ENCODE results near the gene CCNI2. TPM values are rescaled to one million over a fixed set of nuclear protein-coding genes. Genes with fewer than 3 reads are reported as not detected.

Gene CCNI2
- total and polyA plus RNA-seq, 9 of the 15 experiments (the other 6 are each of a cell fraction or from before 2014, with no cell fraction given), result 0.05 to 1.7 (median 0.81) TPM; not detected in 5

DNA sequence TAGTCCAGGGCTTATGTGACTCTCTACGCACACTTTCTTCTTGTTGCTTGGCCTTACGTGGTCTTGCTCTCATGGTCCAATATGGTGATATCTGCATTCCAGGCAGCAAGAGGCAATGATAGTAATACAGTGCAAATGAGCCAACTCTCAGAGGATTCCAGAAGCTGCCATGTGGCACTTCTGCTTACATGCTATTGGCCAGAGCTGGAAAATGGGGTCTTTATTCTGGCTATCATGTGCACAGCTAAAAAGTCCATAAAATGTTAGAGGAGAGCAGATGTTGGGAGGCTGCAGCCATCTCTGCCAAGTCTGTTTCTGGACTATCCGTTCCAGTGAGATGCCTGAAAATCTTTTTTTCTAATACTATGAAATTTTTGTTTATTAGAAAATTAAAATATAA is 32.7 kb downstream of the CCNI2 start:
- H3K27ac ChIP-seq (ENCODE audit: extremely low read depth, low read depth, low read length), result peak overlapping the region; percentile 33
- ATAC-seq (0 out of 3 replicates have a peak, but pooled peaks have one; percentile 1), DNase-seq (ENCODE audit: extremely low read depth in 1 of 4, low spot score in 3 of 4) (no peak), FAIRE-seq (peak; percentile 49)
- 0 out of 4 replicates have a peak, but pooled peaks of 1 of the 2 experiments have one; percentile 43 for TF ChIP-seq TEAD1 (CRISPR knock-in tag; IDR thresholded peaks at IDR 0.05)
- no peak for TF ChIP-seq HMG20A (CRISPR knock-in tag; conservative IDR thresholded peaks at IDR 0.05)
- no peak for TF ChIP-seq U2AF1 (optimal IDR thresholded peaks at IDR 0.05; ENCODE audit: low read depth, low read length)
- TF ChIP-seq, protein P1, sequence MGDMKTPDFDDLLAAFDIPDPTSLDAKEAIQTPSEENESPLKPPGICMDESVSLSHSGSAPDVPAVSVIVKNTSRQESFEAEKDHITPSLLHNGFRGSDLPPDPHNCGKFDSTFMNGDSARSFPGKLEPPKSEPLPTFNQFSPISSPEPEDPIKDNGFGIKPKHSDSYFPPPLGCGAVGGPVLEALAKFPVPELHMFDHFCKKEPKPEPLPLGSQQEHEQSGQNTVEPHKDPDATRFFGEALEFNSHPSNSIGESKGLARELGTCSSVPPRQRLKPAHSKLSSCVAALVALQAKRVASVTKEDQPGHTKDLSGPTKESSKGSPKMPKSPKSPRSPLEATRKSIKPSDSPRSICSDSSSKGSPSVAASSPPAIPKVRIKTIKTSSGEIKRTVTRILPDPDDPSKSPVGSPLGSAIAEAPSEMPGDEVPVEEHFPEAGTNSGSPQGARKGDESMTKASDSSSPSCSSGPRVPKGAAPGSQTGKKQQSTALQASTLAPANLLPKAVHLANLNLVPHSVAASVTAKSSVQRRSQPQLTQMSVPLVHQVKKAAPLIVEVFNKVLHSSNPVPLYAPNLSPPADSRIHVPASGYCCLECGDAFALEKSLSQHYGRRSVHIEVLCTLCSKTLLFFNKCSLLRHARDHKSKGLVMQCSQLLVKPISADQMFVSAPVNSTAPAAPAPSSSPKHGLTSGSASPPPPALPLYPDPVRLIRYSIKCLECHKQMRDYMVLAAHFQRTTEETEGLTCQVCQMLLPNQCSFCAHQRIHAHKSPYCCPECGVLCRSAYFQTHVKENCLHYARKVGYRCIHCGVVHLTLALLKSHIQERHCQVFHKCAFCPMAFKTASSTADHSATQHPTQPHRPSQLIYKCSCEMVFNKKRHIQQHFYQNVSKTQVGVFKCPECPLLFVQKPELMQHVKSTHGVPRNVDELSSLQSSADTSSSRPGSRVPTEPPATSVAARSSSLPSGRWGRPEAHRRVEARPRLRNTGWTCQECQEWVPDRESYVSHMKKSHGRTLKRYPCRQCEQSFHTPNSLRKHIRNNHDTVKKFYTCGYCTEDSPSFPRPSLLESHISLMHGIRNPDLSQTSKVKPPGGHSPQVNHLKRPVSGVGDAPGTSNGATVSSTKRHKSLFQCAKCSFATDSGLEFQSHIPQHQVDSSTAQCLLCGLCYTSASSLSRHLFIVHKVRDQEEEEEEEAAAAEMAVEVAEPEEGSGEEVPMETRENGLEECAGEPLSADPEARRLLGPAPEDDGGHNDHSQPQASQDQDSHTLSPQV (IDR thresholded peaks at IDR 0.05), result 0 out of 2 replicates have a peak, but pooled peaks have one; percentile 30
- TF ChIP-seq NFIX (CRISPR knock-in tag; IDR thresholded peaks at IDR 0.05; ENCODE audit: low read depth), result no peak
- TF ChIP-seq, protein P2, sequence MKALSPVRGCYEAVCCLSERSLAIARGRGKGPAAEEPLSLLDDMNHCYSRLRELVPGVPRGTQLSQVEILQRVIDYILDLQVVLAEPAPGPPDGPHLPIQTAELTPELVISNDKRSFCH (CRISPR knock-in tag; IDR thresholded peaks at IDR 0.05), result no peak
- TF ChIP-seq, protein P2 (tag; IDR thresholded peaks at IDR 0.05), result 0 out of 2 replicates have a peak, but pooled peaks have one; percentile 18
- TF ChIP-seq ASH1L (IDR thresholded peaks at IDR 0.05; ENCODE audit: borderline replicate concordance, low read depth, partially characterized antibody), result no peak
- no peak for TF ChIP-seq CREBBP (IDR thresholded peaks at IDR 0.05; ENCODE audit: low read depth, low read length)
- peak; percentile 28; the same call in 1 of the 2 replicates for TF ChIP-seq TEAD4 (IDR thresholded peaks at IDR 0.05; ENCODE audit: low read length)
- no peak for TF ChIP-seq TEAD4 (CRISPR knock-in tag; IDR thresholded peaks at IDR 0.05; ENCODE audit: borderline replicate concordance)
- in situ Hi-C loops (cut with MboI) (loop anchor here (10.0 kb wide), 1 partner anchor 1835 kb away; no protein-coding TSS in a partner anchor), intact Hi-C loops (cut with micrococcal nuclease) (loop anchor here (2.0 kb wide), 1 partner anchor 41 kb away; no protein-coding TSS in a partner anchor)
- H3K4me2 ChIP-seq (ENCODE audit: insufficient read depth, low read length), result peak overlapping the region; percentile 34; the same call in 1 of the 2 replicates
- CTCF ChIA-PET (ENCODE audit: low intra/inter-chr PET ratio), result no interaction called here
- H4K20me1 ChIP-seq (replicated peaks; ENCODE audit: control insufficient read depth, insufficient read depth, low read length), result no peaks in the 10 kb centered on the region
- H3K4me1 ChIP-seq (replicated peaks in 1 of 2; ENCODE audit: control insufficient read depth in 2 of 2, insufficient read depth in 2 of 2, low read length in 2 of 2), result peaks cover 28 to 41% of the 10 kb centered on the region in 2 experiments
- no TSS peak for BruUV-seq (replicated peaks)
- H2AFZ ChIP-seq (ENCODE audit: low read depth, low read length), result peak overlapping the region; percentile 84
- no peak overlapping the region for H3K4me3 ChIP-seq
- WGBS (ENCODE audit: insufficient coverage, low coverage, missing lambda C conversion rate), result 38% methylated on average over 3 of the region's 3 CpGs
- no peak overlapping the region for H3K9ac ChIP-seq (ENCODE audit: insufficient read depth in 1 of 2, low read depth in 2 of 2, low read length in 2 of 2)
- H3K9me3 ChIP-seq (replicated peaks; ENCODE audit: control insufficient read depth, insufficient read depth, low read depth, low read length), result no peaks in the 10 kb centered on the region
- peaks cover 4% of the 10 kb centered on the region; the same call in 1 of the 3 replicates for H3K36me3 ChIP-seq (ENCODE audit: control insufficient read depth, insufficient read depth, low read length)
- POLR2A ChIA-PET, result interaction anchor here (0.5 to 1.4 kb wide), 4 partner anchors 13 to 564 kb away, joined by 3 to 4 read pairs (median 4); no protein-coding TSS in a partner anchor
- no peaks in the 10 kb centered on the region for H3K27me3 ChIP-seq (ENCODE audit: control insufficient read depth in 2 of 2, insufficient read depth in 2 of 2, low read length in 2 of 2)
- peaks cover 34% of the 10 kb centered on the region for H3K79me2 ChIP-seq (ENCODE audit: control insufficient read depth, insufficient read depth, low read length)
- no peaks in the 10 kb centered on the region for H3K9me1 ChIP-seq (ENCODE audit: control insufficient read depth, insufficient read depth, low read length)

Measured in K562 (cell line).